HCT116 (cell line): Measurements from ENCODE around the gene PNPLA5.

Experiments used
- ATF3 ChIP-seq: IDR thresholded peaks from 2 replicates; pipeline ENCODE4 v1.6.1; 2012
- CEBPB ChIP-seq: IDR thresholded peaks from 2 replicates; pipeline ENCODE4 v1.6.1; 2012; ENCODE audit warnings: low read depth
- CTCF ChIP-seq, 3 experiments: fragments of 200-600 bp in 1 of 3; sonication (generic) in 1 of 3; IDR thresholded peaks in 2 of 3; conservative IDR thresholded peaks in 1 of 3; 2 replicates each; pipeline ENCODE4 v1.5.1; 2012 to 2017; ENCODE audit warnings: low read depth in 2 of 3, low read length in 2 of 3, antibody characterized with exemption in 1 of 3, borderline replicate concordance in 1 of 3, control low read depth in 1 of 3, mild to moderate bottlenecking in 1 of 3, mixed read lengths in 1 of 3, mixed run types in 1 of 3, moderate library complexity in 1 of 3; ENCODE audit not compliant: insufficient read depth in 1 of 3
- EZH2 ChIP-seq: fragments of 200-600 bp; sonication (generic); IDR thresholded peaks from 2 replicates; pipeline ENCODE4 v1.6.1; 2017; ENCODE audit warnings: antibody characterized with exemption, mixed run types
- JUND ChIP-seq: IDR thresholded peaks from 2 replicates; pipeline ENCODE4 v1.6.1; 2012
- MAX ChIP-seq: IDR thresholded peaks from 2 replicates; pipeline ENCODE4 v1.6.1; 2012
- POLR2A ChIP-seq: IDR thresholded peaks from 2 replicates; pipeline ENCODE4 v1.7.0; 2011; ENCODE audit warnings: borderline replicate concordance; ENCODE audit not compliant: insufficient read depth, insufficient read length; ENCODE audit errors: extremely low read depth
- POLR2AphosphoS5 ChIP-seq: IDR thresholded peaks from 2 replicates; pipeline ENCODE4 v1.6.1; 2011; ENCODE audit warnings: mild to moderate bottlenecking, low read depth, low read length, moderate library complexity
- REST ChIP-seq: IDR thresholded peaks from 2 replicates; pipeline ENCODE4 v1.6.1; 2012; ENCODE audit warnings: low read depth
- SP1 ChIP-seq: IDR thresholded peaks from 2 replicates; pipeline ENCODE4 v1.6.1; 2012; ENCODE audit warnings: low read depth
- TCF7L2 ChIP-seq: IDR thresholded peaks from 2 replicates; pipeline ENCODE4 v1.7.0; 2011; ENCODE audit warnings: borderline replicate concordance, inconsistent platforms; ENCODE audit not compliant: insufficient read depth, insufficient read length; ENCODE audit errors: extremely low read depth
- ZFX ChIP-seq: fragments of 450-650 bp; IDR thresholded peaks from 2 replicates; pipeline ENCODE4 v1.6.1; 2017
- ZNF274 ChIP-seq: fragments of 200-500 bp; sonication (Bioruptor generic); IDR thresholded peaks from 2 replicates; pipeline ENCODE4 v1.6.1; 2014; ENCODE audit warnings: mild to moderate bottlenecking, low read depth, low read length, inconsistent platforms

GRCh38 chr22:43850529-43850928 is 41.3 kb downstream of the PNPLA5 start:
- TF ChIP-seq POLR2A: no peak
- TF ChIP-seq CTCF (IDR thresholded peaks at IDR 0.05 in 2 of 3, conservative IDR thresholded peaks at IDR 0.05 in 1 of 3; ENCODE audit: borderline replicate concordance in 1 of 3, insufficient read depth in 1 of 3, low read depth in 2 of 3, low read length in 2 of 3): no peak
- no peak for TF ChIP-seq POLR2AphosphoS5
- no peak for TF ChIP-seq ATF3
- no peak for TF ChIP-seq TCF7L2
- TF ChIP-seq ZNF274: no peak
- TF ChIP-seq SP1: no peak
- no peak for TF ChIP-seq ZFX
- no peak for TF ChIP-seq JUND
- TF ChIP-seq REST: no peak
- TF ChIP-seq MAX: no peak
- no peak for TF ChIP-seq EZH2
- no peak for TF ChIP-seq CEBPB
